Liver (tissue), 9 donors: Measurements from ENCODE around the gene MISP. TPM values are rescaled to one million over a fixed set of nuclear protein-coding genes. Genes with fewer than 3 reads are reported as not detected.

Source experiments
- DNase-seq: peaks from one replicate; pipeline ENCODE4 v3.0.0-alpha.2; 2017; ENCODE audit warnings: low spot score
- H3K27ac ChIP-seq, 2 donors: one replicate each; pipeline ENCODE4 v1.7.0; 2013; ENCODE audit warnings: inconsistent platforms in 2 of 2, low read length in 2 of 2, control low read depth in 1 of 2, low read depth in 1 of 2, mild to moderate bottlenecking in 1 of 2
- H3K27me3 ChIP-seq, 4 donors: one replicate each; pipeline versions ENCODE4 v1.6.1 to v1.7.0; 2013; ENCODE audit warnings: low read length in 3 of 4, inconsistent platforms in 1 of 4, mild to moderate bottlenecking in 1 of 4, moderate library complexity in 1 of 4; ENCODE audit not compliant: control insufficient read depth in 4 of 4, insufficient read depth in 4 of 4
- H3K36me3 ChIP-seq, 4 donors: one replicate each; pipeline versions ENCODE4 v1.6.1 to v1.7.0; 2013; ENCODE audit warnings: low read length in 3 of 4, mild to moderate bottlenecking in 3 of 4, low read depth in 1 of 4, moderate library complexity in 1 of 4; ENCODE audit not compliant: control insufficient read depth in 4 of 4, insufficient read depth in 3 of 4
- H3K4me1 ChIP-seq, 4 donors: one replicate each; pipeline versions ENCODE4 v1.6.1 to v1.7.0; 2013; ENCODE audit warnings: low read length in 3 of 4, mild to moderate bottlenecking in 3 of 4, moderate library complexity in 1 of 4; ENCODE audit not compliant: control insufficient read depth in 4 of 4, insufficient read depth in 4 of 4
- H3K4me3 ChIP-seq, 3 donors: one replicate each; pipeline versions ENCODE4 v1.6.1 to v1.7.0; 2013; ENCODE audit warnings: low read length in 3 of 3, control low read depth in 1 of 3, low read depth in 1 of 3, mild to moderate bottlenecking in 1 of 3
- H3K9ac ChIP-seq, 2 donors: one replicate each; pipeline ENCODE4 v1.7.0; 2013; ENCODE audit warnings: low read length in 2 of 2, mild to moderate bottlenecking in 2 of 2, moderate library complexity in 2 of 2, control low read depth in 1 of 2, low read depth in 1 of 2
- H3K9me3 ChIP-seq, 4 donors: one replicate each; pipeline versions ENCODE4 v1.6.1 to v1.7.0; 2013; ENCODE audit warnings: low read length in 3 of 4; ENCODE audit not compliant: control insufficient read depth in 4 of 4
- EGR1 ChIP-seq, 2 donors: IDR thresholded peaks; 2 replicates each; pipeline ENCODE4 v1.6.1; 2016 to 2018; ENCODE audit warnings: antibody characterized with exemption in 2 of 2, low read depth in 2 of 2
- FOXA1 ChIP-seq: IDR thresholded peaks from 2 replicates; pipeline ENCODE4 v1.6.1; 2016; ENCODE audit warnings: antibody characterized with exemption
- FOXA2 ChIP-seq: IDR thresholded peaks from 2 replicates; pipeline ENCODE4 v1.6.1; 2016; ENCODE audit warnings: antibody characterized with exemption
- HNF4A ChIP-seq, 2 donors: conservative IDR thresholded peaks; 2 replicates each; pipeline ENCODE4 v1.6.1; 2016; ENCODE audit warnings: antibody characterized with exemption in 2 of 2, mild to moderate bottlenecking in 2 of 2
- HNF4G ChIP-seq: IDR thresholded peaks from 2 replicates; pipeline ENCODE4 v1.6.1; 2016; ENCODE audit warnings: antibody characterized with exemption
- JUND ChIP-seq, 2 donors: IDR thresholded peaks; 2 replicates each; pipeline ENCODE4 v1.6.1; 2016; ENCODE audit warnings: antibody characterized with exemption in 2 of 2
- MAX ChIP-seq: IDR thresholded peaks from 2 replicates; pipeline ENCODE4 v1.6.1; 2016; ENCODE audit warnings: antibody characterized with exemption
- NR2F2 ChIP-seq: IDR thresholded peaks from 2 replicates; pipeline ENCODE4 v1.6.1; 2016; ENCODE audit warnings: antibody characterized with exemption
- RAD21 ChIP-seq, 2 donors: IDR thresholded peaks; 2 replicates each; pipeline ENCODE4 v1.6.1; 2016; ENCODE audit warnings: antibody characterized with exemption in 2 of 2, mild to moderate bottlenecking in 2 of 2
- REST ChIP-seq: IDR thresholded peaks from 2 replicates; pipeline ENCODE4 v1.6.1; 2016; ENCODE audit warnings: antibody characterized with exemption, mild to moderate bottlenecking
- RXRA ChIP-seq, 2 donors: IDR thresholded peaks; 2 replicates each; pipeline ENCODE4 v1.6.1; 2017 to 2018; ENCODE audit warnings: antibody characterized with exemption in 2 of 2, mild to moderate bottlenecking in 1 of 2
- SP1 ChIP-seq: IDR thresholded peaks from 2 replicates; pipeline ENCODE4 v1.6.1; 2018; ENCODE audit warnings: antibody characterized with exemption, mild to moderate bottlenecking
- TAF1 ChIP-seq: conservative IDR thresholded peaks from 2 replicates; pipeline ENCODE4 v1.6.1; 2016; ENCODE audit warnings: antibody characterized with exemption, mild to moderate bottlenecking
- YY1 ChIP-seq: IDR thresholded peaks from 2 replicates; pipeline ENCODE4 v1.6.1; 2016; ENCODE audit warnings: antibody characterized with exemption, mild to moderate bottlenecking
- ZBTB33 ChIP-seq: IDR thresholded peaks from 2 replicates; pipeline ENCODE4 v1.6.1; 2016; ENCODE audit warnings: antibody characterized with exemption
- WGBS: extraction: QIAGEN DNeasy Blood & Tissue Kit; methylation state at CpG from one replicate; pipeline ENCODE4 v1.1.7; 2013; 5-methylcytosine and 5-hydroxymethylcytosine counted together
- polyA plus RNA-seq, 2 donors: library from polyadenylated mRNA; stranded (reverse) in 1 of 2; unstranded in 1 of 2; fragments of 200-250 nt in 1 of 2; fragments of >200 nt in 1 of 2; fragmentation: Nextera tagmentation in 1 of 2; extraction: Ambion mirVana in 1 of 2; gene quantifications; one replicate each; pipeline versions ENCODE4 v1.2.1 to v1.2.3, GENCODE V29; 2013 to 2015
- total RNA-seq, 2 donors: library from RNA; depleted of rRNA; stranded (reverse); fragments of >200 nt; gene quantifications; one replicate each; pipeline ENCODE4 v1.2.3, GENCODE V29; 2014
- TF ChIP-seq, protein P1 (sequence below): fragments of 150-350 bp; IDR thresholded peaks from 2 replicates; pipeline ENCODE4 v1.5.1; 2017; ENCODE audit warnings: improper control_type of control experiment, low read depth, low read length; ENCODE audit not compliant: missing input control
- donor health status: healthy.
- donor health status: healthy.
- donor health status: healthy.
- donor health status: healthy.
- donor health status: healthy.

The MISP gene
- total and polyA plus RNA-seq, 4 donors = 0.05 to 0.08 TPM; not detected in 2

DNA sequence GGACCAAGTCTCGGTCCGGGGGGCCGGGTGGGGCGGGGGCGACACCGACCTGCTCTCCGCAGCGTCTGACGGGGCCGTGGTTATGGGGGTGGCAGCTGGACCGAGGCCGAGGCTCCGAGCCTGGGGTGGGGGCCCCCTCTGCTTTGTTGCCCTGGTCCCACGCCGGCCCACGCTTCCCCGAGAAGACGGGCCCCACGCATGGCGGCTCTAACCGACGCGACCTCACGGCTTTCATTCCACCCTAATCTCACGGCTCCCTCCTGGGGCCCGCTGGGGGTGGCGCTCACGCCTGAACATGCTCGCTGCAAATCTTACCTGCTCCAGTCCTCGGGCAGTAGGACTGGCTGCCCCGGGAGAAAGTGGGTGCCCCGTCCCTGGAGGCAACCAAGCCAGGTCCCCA, 14.8 kb upstream of the MISP start:
- whole genome bisulfite sequencing = 94% methylated on average over 32 of the region's 32 CpGs
- H3K27me3 ChIP-seq = no peaks in the 10 kb centered on the region
- no peak overlapping the region for H3K9ac ChIP-seq
- H3K4me1 ChIP-seq = peaks cover 0 to 14% (median 4%) of the 10 kb centered on the region in 4 donors
- no peaks in the 10 kb centered on the region for H3K36me3 ChIP-seq
- no peak overlapping the region for H3K4me3 ChIP-seq
- no peak overlapping the region for H3K27ac ChIP-seq
- H3K9me3 ChIP-seq = no peaks in the 10 kb centered on the region
- DNase-seq = no peak
- TF ChIP-seq RXRA (IDR thresholded peaks at IDR 0.05) (no peak), MAX (no peak), EGR1 (IDR thresholded peaks at IDR 0.05; ENCODE audit: low read depth in 2 of 2) (no peak), HNF4G (no peak), NR2F2 (no peak), RAD21 (IDR thresholded peaks at IDR 0.05) (no peak), FOXA1 (no peak)
- TF ChIP-seq, protein P1, sequence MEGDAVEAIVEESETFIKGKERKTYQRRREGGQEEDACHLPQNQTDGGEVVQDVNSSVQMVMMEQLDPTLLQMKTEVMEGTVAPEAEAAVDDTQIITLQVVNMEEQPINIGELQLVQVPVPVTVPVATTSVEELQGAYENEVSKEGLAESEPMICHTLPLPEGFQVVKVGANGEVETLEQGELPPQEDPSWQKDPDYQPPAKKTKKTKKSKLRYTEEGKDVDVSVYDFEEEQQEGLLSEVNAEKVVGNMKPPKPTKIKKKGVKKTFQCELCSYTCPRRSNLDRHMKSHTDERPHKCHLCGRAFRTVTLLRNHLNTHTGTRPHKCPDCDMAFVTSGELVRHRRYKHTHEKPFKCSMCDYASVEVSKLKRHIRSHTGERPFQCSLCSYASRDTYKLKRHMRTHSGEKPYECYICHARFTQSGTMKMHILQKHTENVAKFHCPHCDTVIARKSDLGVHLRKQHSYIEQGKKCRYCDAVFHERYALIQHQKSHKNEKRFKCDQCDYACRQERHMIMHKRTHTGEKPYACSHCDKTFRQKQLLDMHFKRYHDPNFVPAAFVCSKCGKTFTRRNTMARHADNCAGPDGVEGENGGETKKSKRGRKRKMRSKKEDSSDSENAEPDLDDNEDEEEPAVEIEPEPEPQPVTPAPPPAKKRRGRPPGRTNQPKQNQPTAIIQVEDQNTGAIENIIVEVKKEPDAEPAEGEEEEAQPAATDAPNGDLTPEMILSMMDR = no peak

DNA sequence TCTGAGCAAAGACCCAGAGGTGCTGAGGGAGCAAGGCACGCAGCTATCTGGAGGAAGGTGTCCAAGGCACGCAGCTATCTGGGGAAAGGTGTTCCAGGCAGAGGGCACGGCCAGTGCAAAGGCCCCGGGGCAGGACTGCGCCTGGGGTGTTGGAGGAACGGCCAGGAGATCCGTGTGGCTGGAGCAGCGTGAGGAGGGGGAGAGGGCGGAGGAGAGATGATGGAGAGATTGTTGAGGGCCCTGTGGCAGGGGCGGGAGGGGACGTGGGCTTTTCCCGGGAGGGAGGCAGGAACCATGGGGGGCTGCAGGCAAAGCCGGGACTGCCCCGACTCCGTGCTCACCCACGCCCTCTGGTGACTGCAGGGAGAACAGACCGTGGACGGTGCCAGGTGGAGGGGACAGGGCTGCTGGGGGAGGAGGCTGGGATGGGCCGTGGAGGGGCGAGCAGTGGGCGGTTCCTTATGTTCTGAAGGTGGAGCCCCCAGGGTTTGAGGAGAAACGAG, 13.3 kb upstream of the MISP start:
- DNase-seq = peak; percentile 63
- H3K36me3 ChIP-seq = no peaks in the 10 kb centered on the region
- no peak overlapping the region for H3K27ac ChIP-seq
- H3K9ac ChIP-seq = no peak overlapping the region
- no peak for TF ChIP-seq FOXA1
- peak; percentile 10 to 54 for TF ChIP-seq RAD21 (IDR thresholded peaks at IDR 0.05)
- no peak for TF ChIP-seq HNF4G
- TF ChIP-seq EGR1 (IDR thresholded peaks at IDR 0.05; ENCODE audit: low read depth in 2 of 2) = no peak
- no peak for TF ChIP-seq SP1
- TF ChIP-seq, protein P1 = peak; percentile 38
- no peaks in the 10 kb centered on the region for H3K9me3 ChIP-seq
- H3K4me1 ChIP-seq = peaks cover 0 to 14% (median 4%) of the 10 kb centered on the region in 4 donors
- no peak overlapping the region for H3K4me3 ChIP-seq
- no peaks in the 10 kb centered on the region for H3K27me3 ChIP-seq
- WGBS = 50% methylated on average over 22 of the region's 22 CpGs

DNA sequence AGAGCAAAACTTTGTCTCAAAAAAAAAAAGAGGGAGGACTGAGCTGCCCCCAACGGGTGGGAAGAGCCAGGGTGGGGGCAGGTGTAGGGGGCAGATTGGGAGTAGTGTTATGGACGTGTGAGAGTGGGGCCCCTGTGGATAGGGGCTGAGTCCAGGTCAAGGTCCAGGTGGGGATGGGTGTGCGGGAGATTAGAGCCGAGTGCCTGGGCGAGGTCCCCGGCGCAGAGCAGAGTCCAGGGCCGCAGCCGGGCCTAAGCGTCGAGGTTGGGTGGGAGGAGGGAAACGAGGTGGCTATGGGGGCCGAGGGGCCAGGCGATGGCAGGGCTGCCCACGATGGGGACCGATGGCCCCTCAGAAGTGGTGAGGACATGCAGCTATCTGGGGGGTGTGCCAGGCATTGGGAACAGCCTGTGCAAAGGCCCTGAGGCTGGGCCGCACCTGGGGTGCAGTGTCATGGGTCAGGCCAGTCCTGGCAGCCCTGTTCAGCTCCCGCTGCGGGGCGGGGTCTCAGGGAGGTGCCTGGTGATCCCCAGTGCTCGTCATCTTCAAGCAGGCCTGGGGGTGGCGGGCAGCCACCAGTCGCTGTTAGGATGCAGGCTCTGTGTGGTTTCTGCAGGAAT, 12.3 kb upstream of the MISP start:
- Histone ChIP-seq H3K27ac (no peak overlapping the region), H3K4me1 (peaks cover 0 to 14% (median 4%) of the 10 kb centered on the region in 4 donors), H3K27me3 (no peaks in the 10 kb centered on the region), H3K36me3 (no peaks in the 10 kb centered on the region), H3K4me3 (no peak overlapping the region), H3K9me3 (no peaks in the 10 kb centered on the region), H3K9ac (no peak overlapping the region)
- WGBS = 43% methylated on average over 23 of the region's 23 CpGs
- peak; percentile 63 for DNase-seq
- no peak for TF ChIP-seq ZBTB33
- TF ChIP-seq YY1 = no peak
- TF ChIP-seq NR2F2 = no peak
- peak; percentile 15 for TF ChIP-seq HNF4G
- no peak for TF ChIP-seq REST
- no peak for TF ChIP-seq FOXA2
- no peak for TF ChIP-seq EGR1 (IDR thresholded peaks at IDR 0.05; ENCODE audit: low read depth in 2 of 2)
- no peak for TF ChIP-seq MAX
- TF ChIP-seq TAF1 = no peak
- TF ChIP-seq JUND (IDR thresholded peaks at IDR 0.05) = no peak
- no peak for TF ChIP-seq FOXA1
- TF ChIP-seq HNF4A (conservative IDR thresholded peaks at IDR 0.05) = peak; percentile 75 to 81
